OCI-LY1 (cell line): ENCODE results near the gene CEND1.
A peak's percentile ranks its signal among the peaks of the same experiment; 100 is the strongest.

ENCODE experiments used
- H2AFZ ChIP-seq: fragments of 200-600 bp; sonication (generic), shearing (Covaris generic); 2 replicates; pipeline ENCODE4 v1.6.0; 2014; ENCODE audit warnings: antibody characterized with exemption, mild to moderate bottlenecking, low read length
- H3F3A ChIP-seq: fragments of 200-600 bp; sonication (generic), shearing (Covaris generic); 2 replicates; pipeline ENCODE4 v1.6.0; 2014; ENCODE audit warnings: mild to moderate bottlenecking, antibody characterized with exemption, low read length, moderate library complexity; ENCODE audit not compliant: insufficient read depth
- H3K27ac ChIP-seq: fragments of 200-600 bp; sonication (generic); 2 replicates; pipeline ENCODE4 v1.5.1; 2014; ENCODE audit warnings: low read length, mixed run types, mild to moderate bottlenecking, low read depth; ENCODE audit not compliant: poor library complexity, severe bottlenecking
- H3K27me3 ChIP-seq: fragments of 200-600 bp; sonication (generic); 2 replicates; pipeline ENCODE4 v1.6.0; 2014; ENCODE audit warnings: antibody characterized with exemption, mild to moderate bottlenecking, low read length, moderate library complexity; ENCODE audit not compliant: insufficient read depth
- H3K36me3 ChIP-seq: fragments of 200-600 bp; sonication (generic); 2 replicates; pipeline ENCODE4 v1.6.1; 2014; ENCODE audit warnings: mild to moderate bottlenecking, antibody characterized with exemption, low read length, moderate library complexity, mixed read lengths; ENCODE audit not compliant: insufficient read depth
- H3K4me1 ChIP-seq: fragments of 200-600 bp; sonication (generic); 2 replicates; pipeline ENCODE4 v1.5.1; 2014; ENCODE audit warnings: mild to moderate bottlenecking, low read length, moderate library complexity; ENCODE audit not compliant: insufficient read depth, severe bottlenecking
- H3K4me2 ChIP-seq: fragments of 200-600 bp; sonication (generic), shearing (Covaris generic); 2 replicates; pipeline ENCODE4 v1.6.1; 2014; ENCODE audit warnings: low read length
- H3K4me3 ChIP-seq: fragments of 200-600 bp; sonication (generic); 2 replicates; pipeline ENCODE4 v1.5.1; 2014; ENCODE audit warnings: low read length, low read depth, mild to moderate bottlenecking, mixed read lengths; ENCODE audit not compliant: poor library complexity, severe bottlenecking
- H3K79me2 ChIP-seq: fragments of 200-600 bp; shearing (Covaris generic); 2 replicates; pipeline ENCODE4 v1.6.1; 2016; ENCODE audit warnings: mixed run types, low read length, mixed read lengths; ENCODE audit not compliant: insufficient read depth
- H3K9ac ChIP-seq: fragments of 200-600 bp; sonication (generic), shearing (Covaris generic); 2 replicates; pipeline ENCODE4 v1.6.1; 2014; ENCODE audit warnings: mild to moderate bottlenecking, low read length, mixed read lengths
- H3K9me2 ChIP-seq: fragments of 200-600 bp; sonication (generic), shearing (Covaris generic); 2 replicates; pipeline ENCODE4 v1.6.1; 2014; ENCODE audit warnings: low read depth, mild to moderate bottlenecking, low read length, mixed read lengths
- H3K9me3 ChIP-seq: fragments of 200-600 bp; shearing (Covaris generic); 2 replicates; pipeline ENCODE4 v1.6.1; 2014; ENCODE audit warnings: low read length, mixed read lengths
- H4K20me1 ChIP-seq: fragments of 200-600 bp; sonication (generic), shearing (Covaris generic); 2 replicates; pipeline ENCODE4 v1.6.0; 2016; ENCODE audit warnings: mild to moderate bottlenecking, low read length; ENCODE audit not compliant: insufficient read depth
- CTCF ChIP-seq: fragments of 200-600 bp; sonication (generic), shearing (Covaris generic); IDR thresholded peaks from 2 replicates; pipeline ENCODE4 v1.5.1; 2017; ENCODE audit warnings: mild to moderate bottlenecking, antibody characterized with exemption, low read length, moderate library complexity, mixed read lengths
- EZH2 ChIP-seq: fragments of 200-600 bp; sonication (generic), shearing (Covaris generic); IDR thresholded peaks from 2 replicates; pipeline ENCODE4 v1.8.0; 2017; ENCODE audit warnings: borderline replicate concordance, mixed run types, mild to moderate bottlenecking, antibody characterized with exemption, low read length, moderate library complexity, mixed read lengths

CEND1 gene

GRCh38 chr11:827146-827896 lies 37.4 kb upstream of the CEND1 start:
- H3F3A ChIP-seq = no peaks in the 10 kb centered on the region
- H3K27me3 ChIP-seq = peaks cover 22% of the 10 kb centered on the region
- H3K9ac ChIP-seq = peak overlapping the region; percentile 42; the same call in 1 of the 2 replicates
- peak overlapping the region; percentile 73 for H3K4me2 ChIP-seq
- no peaks in the 10 kb centered on the region for H3K79me2 ChIP-seq
- H2AFZ ChIP-seq = no peak overlapping the region
- TF ChIP-seq CTCF = no peak
- no peak for TF ChIP-seq EZH2
- H3K36me3 ChIP-seq = peaks cover 14% of the 10 kb centered on the region
- no peaks in the 10 kb centered on the region for H3K9me3 ChIP-seq
- H3K4me1 ChIP-seq = peaks cover 31% of the 10 kb centered on the region
- H4K20me1 ChIP-seq = no peaks in the 10 kb centered on the region
- H3K27ac ChIP-seq = no peak overlapping the region
- H3K4me3 ChIP-seq = peak overlapping the region; percentile 52
- no peaks in the 10 kb centered on the region for H3K9me2 ChIP-seq

DNA sequence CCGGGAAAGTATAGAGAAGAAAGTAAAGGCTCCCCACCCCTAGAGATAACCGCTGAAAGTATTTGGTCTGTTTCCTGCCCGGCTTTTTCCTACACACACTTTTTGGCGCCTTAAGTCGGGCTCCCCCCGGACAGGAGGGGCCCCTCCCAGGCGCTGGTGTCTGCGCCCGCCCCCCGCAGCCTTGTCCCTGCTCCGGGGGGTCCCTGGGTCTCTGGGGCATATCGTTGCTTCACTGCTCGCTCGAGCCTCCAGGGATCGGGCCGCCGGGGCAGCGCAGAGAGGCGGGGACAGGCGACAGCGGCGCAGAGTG lies 36.9 kb upstream of the CEND1 start:
- no peaks in the 10 kb centered on the region for H3K9me3 ChIP-seq
- H4K20me1 ChIP-seq = no peaks in the 10 kb centered on the region
- no peak overlapping the region for H3K27ac ChIP-seq
- peaks cover 14% of the 10 kb centered on the region for H3K36me3 ChIP-seq
- H3K4me3 ChIP-seq = peak overlapping the region; percentile 52
- H3K27me3 ChIP-seq = peaks cover 22% of the 10 kb centered on the region
- H3K9me2 ChIP-seq = no peaks in the 10 kb centered on the region
- peak overlapping the region; percentile 42; the same call in 1 of the 2 replicates for H3K9ac ChIP-seq
- H3F3A ChIP-seq = no peaks in the 10 kb centered on the region
- H3K4me2 ChIP-seq = peak overlapping the region; percentile 73
- H3K79me2 ChIP-seq = no peaks in the 10 kb centered on the region
- H3K4me1 ChIP-seq = peaks cover 31% of the 10 kb centered on the region
- no peak for TF ChIP-seq EZH2
- TF ChIP-seq CTCF = no peak
- H2AFZ ChIP-seq = no peak overlapping the region

DNA sequence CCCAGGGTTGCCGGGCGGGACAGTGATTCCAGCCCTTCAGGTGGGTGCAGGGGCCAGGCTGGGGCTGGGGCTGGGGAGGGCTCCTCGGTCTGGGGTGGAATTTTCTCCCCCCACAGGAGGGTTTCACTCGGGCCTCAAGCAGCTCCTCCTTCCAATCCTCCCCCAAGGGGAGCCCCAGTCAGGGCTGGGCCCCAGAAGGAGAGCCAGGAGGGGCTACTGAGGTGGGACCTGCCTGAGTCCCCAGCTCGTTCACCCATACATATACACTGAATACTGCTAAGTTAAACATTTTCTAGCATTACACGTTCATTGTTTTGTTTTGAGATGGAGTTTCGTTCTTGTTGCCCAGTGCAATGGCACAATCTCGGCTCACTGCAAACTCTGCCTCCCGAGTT lies 36.3 kb upstream of the CEND1 start:
- no peaks in the 10 kb centered on the region for H3K9me3 ChIP-seq
- H3K9me2 ChIP-seq = no peaks in the 10 kb centered on the region
- H3K27ac ChIP-seq = no peak overlapping the region
- peaks cover 14% of the 10 kb centered on the region for H3K36me3 ChIP-seq
- H3K79me2 ChIP-seq = no peaks in the 10 kb centered on the region
- peaks cover 21% of the 10 kb centered on the region for H3K27me3 ChIP-seq
- peaks cover 31% of the 10 kb centered on the region for H3K4me1 ChIP-seq
- H4K20me1 ChIP-seq = no peaks in the 10 kb centered on the region
- H3K4me2 ChIP-seq = no peak overlapping the region
- H2AFZ ChIP-seq = no peak overlapping the region
- H3K4me3 ChIP-seq = no peak overlapping the region
- TF ChIP-seq EZH2 (no peak), CTCF (no peak)
- no peaks in the 10 kb centered on the region for H3F3A ChIP-seq
- H3K9ac ChIP-seq = no peak overlapping the region
